Hematopoietic multipotent progenitor cell treated with erythropoietin and hydrocortisone succinate and interleukin-3 and kit ligand, for 15 days (in vitro differentiated cells): Measurements from ENCODE around the gene MSANTD1.

ENCODE experiments used
- DNase-seq: peaks from one replicate; pipeline ENCODE4 v3.0.0-alpha.2; 2015; ENCODE audit warnings: low spot score

Gene MSANTD1

GRCh38 chr4:3217266-3217665, 31.7 kb upstream of the MSANTD1 start:
- DNase-seq, result no peak

GRCh38 chr4:3217771-3218170, 31.2 kb upstream of the MSANTD1 start:
- DNase-seq, result no peak

- DNase-seq, result no peak
Observed at GRCh38 chr4:3218824-3219760, 29.9 kb upstream of the MSANTD1 start.

GRCh38 chr4:3219761-3220475, 29.0 kb upstream of the MSANTD1 start:
- no peak for DNase-seq

GRCh38 chr4:3220476-3221183, 28.3 kb upstream of the MSANTD1 start:
- no peak for DNase-seq

- no peak for DNase-seq
Observed at GRCh38 chr4:3221184-3221494, 27.8 kb upstream of the MSANTD1 start.

- DNase-seq, result no peak
Observed at GRCh38 chr4:3221996-3222395, 27.0 kb upstream of the MSANTD1 start.

- no peak for DNase-seq
Observed at GRCh38 chr4:3223346-3223745, 25.6 kb upstream of the MSANTD1 start.

- no peak for DNase-seq
Observed at GRCh38 chr4:3223956-3224748, 24.8 kb upstream of the MSANTD1 start.

- peak; percentile 22 for DNase-seq
Observed at GRCh38 chr4:3225071-3225850, 23.7 kb upstream of the MSANTD1 start.

- no peak for DNase-seq
Observed at GRCh38 chr4:3225936-3226335, 23.0 kb upstream of the MSANTD1 start.

GRCh38 chr4:3226467-3226866, 22.5 kb upstream of the MSANTD1 start:
- no peak for DNase-seq

GRCh38 chr4:3226944-3227343, 22.0 kb upstream of the MSANTD1 start:
- no peak for DNase-seq

- no peak for DNase-seq
Observed at GRCh38 chr4:3227878-3228675, 20.9 kb upstream of the MSANTD1 start.

GRCh38 chr4:3228881-3229280, 20.1 kb upstream of the MSANTD1 start:
- DNase-seq, result no peak

- no peak for DNase-seq
Observed at GRCh38 chr4:3229328-3229727, 19.6 kb upstream of the MSANTD1 start.

GRCh38 chr4:3229964-3230363, 19.0 kb upstream of the MSANTD1 start:
- DNase-seq, result no peak

- no peak for DNase-seq
Observed at GRCh38 chr4:3231471-3231870, 17.5 kb upstream of the MSANTD1 start.

- no peak for DNase-seq
Observed at GRCh38 chr4:3232001-3232400, 17.0 kb upstream of the MSANTD1 start.

GRCh38 chr4:3232871-3233271, 16.1 kb upstream of the MSANTD1 start:
- DNase-seq, result no peak
